Measurements from ENCODE around the gene LRRC63.
A peak's percentile ranks its signal among the peaks of the same experiment; 100 is the strongest.
"Not testable (repeated sequence)": the region's sequence is repeated elsewhere in the genome, so short reads cannot be mapped to it uniquely, and the experiment has no call there.

Gene LRRC63

DNA sequence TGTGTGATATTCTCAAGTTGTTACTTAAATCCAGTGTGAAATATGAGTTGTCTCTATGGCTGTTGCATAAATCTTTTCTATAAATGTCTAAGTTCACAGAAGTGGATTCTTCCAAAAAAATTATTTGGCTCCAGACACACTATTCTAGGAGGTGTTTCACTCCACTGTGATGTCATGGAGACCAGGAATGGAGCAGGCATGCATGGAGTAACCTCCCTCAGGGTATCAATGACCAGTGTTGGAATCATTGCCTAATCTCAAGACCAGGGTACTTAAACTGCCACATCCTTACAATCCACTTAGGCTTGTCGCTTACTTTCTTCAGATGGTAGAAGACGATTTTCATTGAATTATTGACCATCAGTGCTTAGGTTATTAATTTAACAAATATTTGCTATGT, 55.4 kb downstream of the LRRC63 start:
- no peak for DNase-seq (ENCODE audit: low spot score)

DNA sequence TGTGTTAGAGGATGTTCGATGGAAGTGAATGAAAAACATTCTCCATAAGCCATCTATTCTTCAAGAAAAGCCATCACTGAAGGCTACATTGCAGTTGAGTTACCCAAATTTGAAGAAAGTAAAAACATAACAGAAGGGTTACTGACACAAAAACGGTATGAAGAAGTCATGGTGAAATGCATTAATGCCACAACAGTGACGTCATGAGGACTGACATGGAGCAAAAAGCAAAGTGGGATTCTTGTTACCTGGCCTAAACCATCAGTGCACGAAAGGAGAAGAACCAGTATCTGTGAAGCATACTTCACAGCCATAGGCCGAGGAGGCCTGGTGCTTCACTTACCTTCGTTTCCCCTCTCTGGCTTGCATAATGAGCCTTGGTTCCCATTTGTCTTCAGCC, 58.7 kb downstream of the LRRC63 start:
- DNase-seq (ENCODE audit: low spot score): no peak

DNA sequence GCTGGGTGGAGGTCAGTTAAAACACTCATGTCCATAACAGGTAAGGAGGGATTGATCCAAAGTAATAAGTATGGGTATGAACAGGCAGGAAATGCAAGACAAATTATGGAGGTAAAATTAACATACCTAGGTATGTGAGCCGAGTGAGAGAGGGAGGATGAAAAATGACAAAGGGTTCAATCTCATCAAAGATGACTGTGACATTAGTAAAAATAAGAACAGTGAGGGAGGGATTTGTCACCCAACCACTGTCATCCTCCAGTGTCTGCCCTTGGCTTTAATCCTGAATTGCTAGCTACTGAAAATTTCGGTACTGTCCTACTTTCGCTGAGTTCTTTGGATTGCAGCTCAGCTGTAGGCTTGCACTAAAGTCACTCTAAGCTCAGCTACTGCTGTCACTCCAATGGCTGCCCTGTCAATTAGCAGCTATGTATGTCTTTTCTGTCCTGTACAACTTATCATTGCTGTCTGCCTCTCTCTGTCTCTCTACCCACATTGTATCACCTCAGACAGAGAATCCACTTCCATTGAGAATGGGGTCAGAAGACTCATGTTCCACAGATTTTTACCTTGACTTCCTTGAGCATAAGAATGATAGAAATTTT, 62.5 kb downstream of the LRRC63 start:
- no peak for DNase-seq (ENCODE audit: low spot score)

DNA sequence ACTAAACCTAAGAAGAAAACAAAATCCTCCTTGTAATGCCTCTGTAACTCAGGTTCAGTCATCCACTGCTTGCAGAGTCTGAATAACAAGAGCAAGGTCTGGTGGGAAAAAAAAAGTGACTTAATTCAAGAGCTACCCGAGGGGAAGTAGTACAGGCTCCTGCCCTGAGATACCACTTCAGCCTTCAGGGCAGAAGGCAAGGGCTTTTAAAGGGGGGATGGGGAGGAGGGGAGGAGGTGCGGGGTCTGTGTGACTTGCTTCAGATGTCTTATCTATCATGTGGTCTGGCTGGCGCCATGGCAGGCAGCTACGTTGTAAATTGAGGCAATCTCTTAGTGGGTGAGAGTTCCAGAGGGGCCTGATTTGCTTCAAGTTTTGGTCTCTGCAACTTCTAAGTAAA, 66.7 kb downstream of the LRRC63 start:
- DNase-seq (ENCODE audit: low spot score): no peak

DNA sequence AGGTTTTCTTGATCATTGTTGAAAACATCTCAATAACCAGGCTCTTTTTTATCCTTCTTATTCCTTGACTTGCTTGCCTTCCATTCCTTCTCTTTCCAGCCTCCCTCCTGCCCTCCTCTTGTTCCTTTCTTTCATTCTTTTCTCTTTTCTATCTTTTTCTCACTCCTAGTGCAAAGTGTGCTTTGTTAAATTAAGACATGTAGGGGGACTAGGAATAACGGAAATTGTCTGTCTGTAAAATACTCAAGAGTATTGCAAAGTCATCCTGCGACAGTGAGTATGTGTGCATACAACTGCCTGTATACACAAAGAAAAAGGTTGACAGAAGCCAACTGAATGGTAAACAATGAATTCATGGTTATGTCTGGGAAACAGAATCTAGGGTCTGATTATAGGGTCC, 70.1 kb downstream of the LRRC63 start:
- DNase-seq (ENCODE audit: low spot score): no peak

DNA sequence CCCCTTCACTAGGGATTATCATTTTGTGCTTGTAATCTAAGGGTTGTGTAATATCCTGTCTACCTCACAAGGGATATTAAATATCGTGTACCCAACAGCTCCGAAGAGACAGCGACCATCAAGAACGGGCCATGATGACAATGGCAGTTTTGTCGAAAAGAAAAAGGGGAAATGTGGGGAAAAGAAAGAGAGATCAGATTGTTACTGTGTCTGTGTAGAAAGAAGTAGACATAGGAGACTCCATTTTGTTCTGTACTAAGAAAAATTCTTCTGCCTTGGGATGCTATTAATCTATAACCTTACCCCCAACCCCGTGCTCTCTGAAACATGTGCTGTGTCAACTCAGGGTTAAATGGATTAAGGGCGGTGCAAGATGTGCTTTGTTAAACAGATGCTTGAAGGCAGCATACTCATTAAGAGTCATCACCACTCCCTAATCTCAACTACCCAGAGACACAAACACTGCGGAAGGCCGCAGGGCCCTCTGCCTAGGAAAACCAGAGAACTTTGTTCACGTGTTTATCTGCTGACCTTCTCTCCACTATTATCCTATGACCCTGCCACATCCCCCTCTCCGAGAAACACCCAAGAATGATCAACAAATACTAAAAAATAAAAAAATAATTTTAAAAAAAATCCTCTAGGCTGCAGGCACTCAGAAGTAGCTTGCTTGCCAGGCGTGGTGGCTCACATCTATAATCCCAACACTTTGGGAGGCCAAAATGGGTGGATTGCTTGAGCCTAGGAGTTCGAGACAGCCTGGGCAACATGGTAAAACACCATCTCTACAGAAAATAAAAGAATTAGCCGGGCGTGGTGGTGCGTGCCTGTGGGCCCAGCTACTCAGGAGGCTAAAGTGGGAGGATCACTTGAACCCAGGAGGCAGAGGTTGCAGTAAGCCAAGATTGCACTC, 72.4 kb downstream of the LRRC63 start:
- not testable (repeated sequence) for DNase-seq (ENCODE audit: low spot score)

DNA sequence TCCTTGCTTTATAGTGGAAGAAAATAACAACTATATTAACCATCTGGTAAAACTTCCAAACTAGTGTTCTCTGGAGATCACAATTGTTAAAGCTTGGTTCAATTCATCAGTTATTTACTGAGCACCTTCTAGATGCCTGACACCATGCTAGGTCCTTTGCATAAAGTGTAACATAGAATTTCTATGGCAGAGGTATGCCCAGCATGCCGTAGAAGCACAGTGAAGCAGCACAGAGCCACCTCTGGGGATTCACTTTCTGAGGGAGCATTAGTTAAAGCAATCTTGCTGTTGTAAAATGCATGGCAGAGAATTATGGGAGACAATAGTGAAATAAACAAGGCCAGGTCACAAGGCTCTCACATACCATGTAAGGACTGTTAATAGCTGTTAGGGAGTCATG, 75.2 kb downstream of the LRRC63 start:
- no peak for DNase-seq (ENCODE audit: low spot score)

DNA sequence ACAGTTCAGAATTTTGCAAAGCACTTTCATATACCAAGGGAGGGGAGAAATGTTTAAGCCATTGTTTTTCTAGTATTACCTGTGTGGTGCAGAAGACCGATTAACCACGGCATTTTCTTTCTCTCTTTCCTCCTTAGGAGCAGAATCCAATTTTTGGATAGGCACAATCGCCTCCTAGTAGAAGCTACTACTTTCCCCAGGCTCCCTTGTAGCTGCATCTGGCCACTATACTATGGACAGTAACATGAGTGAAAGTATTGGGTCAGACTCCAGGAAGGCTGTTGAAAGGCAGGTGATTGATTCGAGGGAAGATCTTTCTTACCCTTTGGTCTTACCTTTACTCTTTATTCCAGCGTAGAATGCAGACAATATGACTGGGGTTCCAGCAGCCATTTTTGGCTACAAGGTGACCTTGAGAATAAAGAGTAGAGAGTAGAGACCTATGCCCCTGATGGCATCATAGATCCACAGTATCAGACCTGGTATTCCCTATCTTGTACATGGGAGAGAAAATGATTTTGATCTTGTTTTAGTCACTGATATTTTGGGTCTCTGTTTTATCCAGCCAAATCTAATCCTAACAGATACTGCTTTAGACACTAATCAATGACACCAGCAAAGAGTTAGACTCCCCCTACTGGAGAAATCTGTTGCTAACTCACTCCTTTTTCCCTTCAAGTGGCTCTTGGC, 77.0 kb downstream of the LRRC63 start:
- DNase-seq (ENCODE audit: low spot score): peak; percentile 58

DNA sequence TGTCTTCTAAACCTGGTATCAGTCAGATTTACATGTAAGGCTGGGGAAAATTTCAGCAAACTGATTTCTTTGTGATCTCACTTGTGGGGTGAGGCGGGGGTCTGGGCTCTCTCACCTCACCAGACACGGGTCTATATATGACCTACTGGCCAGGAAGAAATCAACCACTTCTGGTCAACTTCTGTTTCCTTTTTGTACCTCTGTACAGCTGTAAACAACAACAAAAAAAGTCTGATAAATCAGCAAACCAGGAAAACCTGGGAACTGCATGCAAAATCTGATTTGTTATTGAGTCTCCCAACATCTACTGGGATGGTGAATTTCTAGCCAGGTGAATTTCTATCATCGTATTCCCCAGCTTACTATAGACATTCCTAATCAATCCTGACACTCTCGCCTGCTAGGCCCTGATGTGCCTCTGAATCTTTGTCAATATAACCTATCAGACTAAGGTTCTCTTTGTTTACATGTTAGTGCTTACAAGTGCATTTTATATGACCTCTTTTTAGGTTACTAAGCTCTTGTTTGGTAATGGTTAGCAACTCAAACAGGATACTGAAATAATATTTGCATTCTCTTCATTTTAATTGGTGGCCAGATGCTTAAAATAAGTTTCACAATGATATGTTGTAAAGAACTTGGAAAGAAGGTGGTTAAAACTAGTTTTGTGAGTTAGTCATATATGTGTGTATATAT, 77.7 kb downstream of the LRRC63 start:
- no peak for DNase-seq (ENCODE audit: low spot score)

DNA sequence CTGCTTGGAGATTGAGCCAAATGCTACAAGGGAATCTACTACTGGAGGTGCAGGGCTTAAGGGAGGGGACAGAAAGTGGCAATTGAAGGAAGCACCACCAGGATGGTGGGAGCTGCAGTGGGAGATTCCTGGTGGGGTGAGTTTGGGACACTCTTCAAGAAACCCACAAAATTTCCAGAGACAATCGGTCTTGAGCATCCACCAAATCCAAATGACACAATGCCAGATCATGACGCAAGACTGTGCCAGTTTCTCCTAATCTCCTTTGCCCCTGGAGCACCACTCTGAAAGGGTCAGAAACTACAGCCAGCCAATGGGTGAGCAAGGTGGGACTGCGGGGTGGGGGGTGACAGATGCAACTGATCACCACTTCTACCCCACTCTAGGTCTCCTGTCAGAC, 78.7 kb downstream of the LRRC63 start:
- DNase-seq (ENCODE audit: low spot score): no peak

DNA sequence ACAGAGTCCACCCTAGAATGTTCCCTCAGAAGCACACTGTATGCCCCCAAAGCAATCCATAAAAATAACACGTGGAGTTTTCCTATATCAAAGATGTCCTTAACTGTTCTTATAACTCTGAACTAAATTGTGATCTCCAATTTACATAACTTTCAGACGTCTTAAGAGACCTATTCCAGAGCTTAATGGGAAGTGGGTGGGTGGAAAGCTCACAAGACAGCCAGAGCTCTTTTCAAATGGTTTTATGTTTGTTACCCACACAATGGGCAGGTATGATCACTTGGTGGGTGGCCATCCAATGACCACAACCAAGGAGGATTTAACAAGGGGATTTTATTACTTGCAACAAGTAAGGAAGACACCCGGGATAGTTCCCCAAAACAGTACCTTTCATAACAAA, 81.7 kb downstream of the LRRC63 start:
- no peak for DNase-seq (ENCODE audit: low spot score)

DNA sequence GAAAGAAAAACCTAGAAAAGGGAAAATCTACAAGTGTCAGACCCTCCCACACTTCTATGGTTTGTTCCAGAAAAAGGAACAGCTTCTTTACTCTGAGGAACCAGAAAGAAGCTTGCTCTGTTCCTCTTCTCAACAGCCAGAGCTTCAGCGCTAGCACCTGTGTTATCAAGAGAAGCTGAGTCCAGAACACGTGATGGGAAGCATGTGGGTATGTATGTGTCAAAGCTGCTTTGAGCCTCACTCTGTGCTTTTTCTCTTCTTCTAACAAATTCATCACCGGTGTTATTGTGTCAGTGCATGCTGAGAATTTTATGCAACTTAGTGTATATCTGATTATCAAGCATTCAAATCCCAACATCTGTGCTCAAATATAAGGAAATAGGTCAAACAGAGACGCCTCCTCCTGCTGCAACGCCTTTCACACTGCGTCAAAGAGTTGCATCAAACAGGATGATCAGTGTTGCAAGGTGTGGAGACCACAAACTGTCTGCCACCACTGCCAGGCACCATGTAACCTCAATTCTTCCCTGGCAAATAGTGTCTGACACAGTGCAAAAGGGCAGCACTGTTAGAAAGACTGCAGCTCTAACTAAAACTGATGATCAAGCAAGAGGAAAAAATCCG, 83.9 kb downstream of the LRRC63 start:
- peak; percentile 79 for DNase-seq (ENCODE audit: low spot score)

DNA sequence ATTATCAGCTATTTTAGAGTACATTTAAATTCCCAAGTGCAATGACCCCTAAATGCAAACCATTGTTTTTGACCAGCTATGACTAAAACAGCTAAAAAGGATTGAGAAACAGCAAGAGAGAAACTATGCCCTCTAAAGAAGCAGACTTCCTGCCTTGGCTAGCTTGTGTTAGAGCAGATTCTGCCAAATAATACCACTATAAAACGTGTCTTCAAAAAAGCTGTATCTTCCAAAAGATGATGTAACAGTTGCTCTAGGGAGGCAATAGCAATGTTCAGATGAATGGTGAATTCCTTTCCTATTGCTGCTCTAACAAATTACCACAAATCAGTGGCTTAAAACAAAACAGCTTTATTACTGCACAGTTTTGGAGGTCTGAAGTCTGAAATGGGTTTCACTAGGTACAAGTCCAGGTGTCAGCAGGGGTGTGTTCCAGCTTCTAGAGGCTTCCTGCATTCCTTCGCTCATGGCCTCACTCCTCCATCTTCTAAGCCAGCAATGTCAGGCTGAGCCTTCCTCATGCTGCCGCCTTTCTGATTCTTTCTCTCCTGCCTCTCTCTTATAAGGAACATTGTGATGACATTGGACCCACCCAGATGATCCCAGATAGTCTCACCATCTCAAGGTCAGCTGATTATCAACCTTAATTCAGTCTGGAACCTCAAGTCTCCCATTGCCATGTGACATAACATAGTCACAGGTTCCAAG, 84.5 kb downstream of the LRRC63 start:
- peak; percentile 90 for DNase-seq (ENCODE audit: low spot score)

DNA sequence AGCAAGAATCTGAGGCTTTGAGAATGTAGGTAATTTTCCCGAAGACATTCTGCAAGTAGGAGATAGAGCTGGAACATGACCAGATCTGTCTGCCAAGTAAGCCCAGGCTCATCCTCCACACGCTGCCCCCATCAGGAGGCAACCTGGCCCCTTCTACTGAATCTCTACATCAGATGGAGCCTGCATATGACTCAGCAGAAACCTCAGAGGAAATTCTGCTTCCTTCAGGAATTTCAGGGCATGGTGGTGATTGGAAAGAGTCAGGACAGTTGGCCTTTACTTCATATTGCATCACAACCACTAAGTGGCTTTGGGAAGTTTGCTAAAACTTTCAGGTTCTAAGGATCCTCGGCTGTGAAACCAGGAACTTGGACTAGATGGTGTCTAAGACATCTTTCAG, 85.2 kb downstream of the LRRC63 start:
- peak; percentile 54 for DNase-seq (ENCODE audit: low spot score)

DNA sequence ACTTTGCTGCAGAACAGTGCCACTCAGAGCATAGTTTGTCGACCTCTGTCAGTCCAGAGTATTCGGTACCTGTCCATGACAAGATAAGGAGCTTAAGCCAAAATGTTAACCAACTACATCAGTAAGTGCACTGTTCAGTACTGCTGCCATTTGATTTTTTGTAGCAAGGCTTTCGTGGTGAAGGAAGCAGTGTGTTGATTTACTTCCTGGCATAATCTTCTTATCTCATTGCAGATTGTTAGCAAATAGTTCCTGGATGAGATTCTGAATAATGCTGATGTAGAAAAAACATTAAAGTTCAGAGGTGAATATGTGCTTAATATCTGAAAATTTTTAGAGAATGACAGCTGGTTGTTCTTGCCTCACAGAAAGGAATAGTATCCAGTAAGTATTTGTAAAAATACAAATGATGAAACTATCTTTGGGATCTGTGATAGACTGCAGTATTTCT, 85.7 kb downstream of the LRRC63 start:
- DNase-seq (ENCODE audit: low spot score): no peak

DNA sequence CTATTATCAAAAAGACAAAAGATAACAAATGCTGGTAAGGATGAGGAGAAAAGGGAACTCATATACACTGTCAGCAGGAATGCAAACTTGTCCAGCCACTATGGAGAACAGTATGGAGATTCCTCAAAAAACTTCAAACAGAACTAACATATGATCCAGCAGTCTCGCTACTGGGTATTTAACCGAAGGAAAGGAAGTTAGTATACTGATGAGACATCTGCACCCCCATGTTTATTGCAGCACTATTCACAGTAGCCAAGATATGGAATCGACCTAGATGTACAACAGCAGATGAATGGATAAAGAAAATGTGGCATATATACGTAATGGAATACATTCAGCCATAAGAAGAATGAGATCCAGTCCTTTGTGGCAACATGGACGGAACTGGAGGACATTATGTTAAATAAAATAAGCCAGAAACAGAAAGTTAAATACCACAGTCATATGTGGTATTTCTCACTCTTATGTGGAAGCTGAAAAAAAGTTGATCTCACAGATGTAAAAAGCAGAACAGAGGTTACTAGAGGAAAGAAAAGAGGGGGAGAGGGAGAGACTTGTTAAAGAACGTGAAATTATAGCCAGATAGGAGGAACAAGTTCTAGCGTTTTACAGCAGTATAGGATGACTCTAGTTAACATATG, 92.1 kb downstream of the LRRC63 start:
- DNase-seq (ENCODE audit: low spot score): no peak

DNA sequence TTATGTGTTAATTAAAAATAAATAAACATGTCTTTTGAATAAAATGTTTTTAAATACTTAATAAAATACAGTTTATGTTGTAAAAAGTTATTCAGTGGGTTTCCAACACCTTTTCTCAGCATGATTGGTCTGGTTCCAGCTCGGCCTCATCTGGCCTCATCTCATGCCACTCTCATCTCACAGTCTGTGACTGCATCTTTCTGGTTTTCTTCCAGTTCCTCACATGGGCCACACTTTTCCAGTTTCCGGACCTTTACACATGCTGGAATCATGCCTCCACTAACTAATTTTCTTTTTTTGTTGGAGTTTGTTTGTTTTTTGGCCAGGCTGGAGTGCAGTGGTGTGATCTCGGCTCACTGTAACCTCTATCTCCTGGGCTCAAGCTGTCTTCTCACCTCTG, 92.8 kb downstream of the LRRC63 start:
- no peak for DNase-seq (ENCODE audit: low spot score)

DNA sequence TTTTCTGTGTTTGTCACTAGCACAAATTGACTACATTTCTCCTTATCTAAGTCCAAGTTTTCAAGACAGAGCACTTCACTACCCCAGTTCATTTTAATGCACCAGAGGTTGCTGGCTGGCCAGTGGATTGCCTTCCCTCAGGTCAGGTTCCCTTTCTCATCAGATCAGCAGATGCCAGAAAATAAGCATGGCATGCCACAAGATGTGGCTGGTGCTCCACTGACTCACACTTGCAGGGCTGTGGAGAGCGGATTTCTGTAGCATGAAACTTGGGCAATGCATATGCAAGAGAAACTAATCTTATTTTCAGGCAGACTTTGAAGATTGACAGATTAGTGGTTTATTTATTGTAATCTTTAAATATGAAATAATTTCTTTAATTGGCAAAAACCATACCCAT, 95.8 kb downstream of the LRRC63 start:
- DNase-seq (ENCODE audit: low spot score): no peak

DNA sequence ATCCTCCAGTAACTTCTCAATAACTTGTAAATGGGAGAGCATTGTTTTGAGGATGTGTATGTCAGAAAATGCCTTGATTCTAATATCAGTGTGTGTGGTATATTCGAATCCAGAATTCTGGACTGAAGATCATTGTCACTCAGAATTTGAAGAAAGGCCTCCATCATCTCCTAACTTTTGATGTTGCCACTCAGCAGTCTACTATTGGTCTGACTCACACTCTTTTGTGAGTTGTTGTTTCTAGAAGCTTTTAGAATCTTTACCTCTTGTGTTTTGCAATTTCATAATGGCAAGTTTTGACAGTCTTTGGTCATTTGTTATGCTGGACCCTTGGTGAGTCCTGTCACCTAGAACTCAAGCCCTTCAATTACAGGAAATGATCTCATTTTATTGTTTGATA, 98.3 kb downstream of the LRRC63 start:
- DNase-seq (ENCODE audit: low spot score): no peak

DNA sequence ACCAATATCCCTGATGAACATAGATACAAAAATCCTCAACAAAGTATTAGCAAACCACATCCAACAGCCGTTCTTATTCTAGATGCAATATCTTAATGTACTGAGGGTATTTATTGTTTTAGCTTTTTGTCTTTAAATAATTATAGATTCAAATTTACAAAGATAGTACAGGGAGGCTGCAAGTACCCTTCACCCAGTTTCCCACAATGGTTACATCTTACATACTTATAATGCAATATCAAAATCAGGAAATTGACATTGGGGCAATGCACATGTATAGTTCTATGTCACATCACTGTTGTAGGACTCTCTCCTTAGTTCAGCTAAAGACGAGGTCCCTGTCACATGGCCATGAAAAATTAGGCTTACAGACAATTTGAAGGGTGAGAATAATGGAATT, 99.5 kb downstream of the LRRC63 start:
- DNase-seq (ENCODE audit: low spot score): no peak

DNA sequence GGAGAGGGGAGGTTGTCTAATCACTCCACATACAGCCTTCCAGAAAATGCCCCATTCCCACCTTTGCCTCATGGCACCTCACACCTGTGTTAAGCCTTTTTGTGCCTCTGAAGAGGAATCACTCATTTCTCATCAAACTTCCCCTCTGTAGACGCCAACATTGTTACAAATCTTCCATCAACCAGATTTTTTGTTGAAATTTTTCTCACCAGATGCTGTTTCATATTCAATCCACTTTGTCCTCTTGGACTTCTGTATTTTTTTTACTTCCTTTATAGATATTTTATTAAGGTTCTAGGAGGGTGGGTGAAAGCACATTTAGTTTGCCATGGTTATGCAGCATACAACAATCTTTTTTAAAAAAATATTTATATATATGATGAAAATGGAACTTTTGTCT, 101.3 kb downstream of the LRRC63 start:
- DNase-seq (ENCODE audit: low spot score): no peak

Data from SW480 (cell line).